Measurements from ENCODE around the gene ARID1A. TPM values are rescaled to one million over a fixed set of nuclear protein-coding genes. Genes with fewer than 3 reads are reported as not detected.

The ARID1A gene
- total and polyA plus RNA-seq, 2 of the 4 experiments (the other 2 are of a cell fraction) = 14.0 to 40.7 TPM

DNA sequence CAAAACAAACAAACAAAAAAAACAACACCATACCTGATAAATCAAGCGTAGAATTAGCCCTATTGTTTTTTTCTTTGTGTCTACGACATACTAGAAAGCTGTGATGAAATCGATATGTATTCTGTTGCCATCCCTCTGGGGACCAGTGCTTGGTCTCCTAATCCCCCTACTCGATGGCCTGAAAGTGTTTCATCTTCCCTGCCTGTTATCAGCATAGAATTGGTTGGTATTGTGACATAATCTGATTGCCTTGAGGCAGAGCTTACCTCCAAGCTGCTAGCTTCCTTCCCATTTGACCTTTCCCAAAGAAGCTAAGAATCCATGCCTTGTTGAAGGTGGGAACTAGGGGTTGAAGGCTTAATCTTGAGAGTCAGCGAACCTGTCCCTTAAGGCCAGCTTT is 51.2 kb downstream of the ARID1A start:
- no peak overlapping the region for H4K5ac ChIP-seq (ENCODE audit: low read depth, low read length)
- no peak overlapping the region for H3K4me2 ChIP-seq (ENCODE audit: low read depth, low read length)
- H2BK15ac ChIP-seq (ENCODE audit: low read depth, low read length) = no peak overlapping the region
- peaks cover 31% of the 10 kb centered on the region for H3K36me3 ChIP-seq (ENCODE audit: control insufficient read depth, insufficient read depth, low read length)
- H4K20me1 ChIP-seq (ENCODE audit: insufficient read depth, low read length) = peaks cover 32% of the 10 kb centered on the region
- H3K9me3 ChIP-seq (ENCODE audit: control insufficient read depth, insufficient read depth, low read length) = no peaks in the 10 kb centered on the region
- H4K91ac ChIP-seq (ENCODE audit: insufficient read depth, low read depth, low read length) = no peak overlapping the region; the same call in 1 of the 2 replicates
- 100% methylated on average over 1 of the region's 5 CpGs; no CpG with 5 or more reads in 1 of the 2 experiments for WGBS, 2 experiments (ENCODE audit: extremely low coverage in 2 of 2, insufficient read length in 1 of 2)
- TF ChIP-seq MAZ (IDR thresholded peaks at IDR 0.05; ENCODE audit: borderline replicate concordance, low read depth, low read length) (no peak), FOS (IDR thresholded peaks at IDR 0.05; ENCODE audit: low read depth, low read length) (no peak), CHD1 (IDR thresholded peaks at IDR 0.05; ENCODE audit: low read depth, low read length) (no peak), SMC3 (IDR thresholded peaks at IDR 0.05; ENCODE audit: low read depth, low read length) (no peak), MAFK (IDR thresholded peaks at IDR 0.05; ENCODE audit: low read depth, low read length) (no peak), CEBPB (IDR thresholded peaks at IDR 0.05; ENCODE audit: low read depth, low read length) (no peak), MXI1 (IDR thresholded peaks at IDR 0.05; ENCODE audit: borderline replicate concordance, low read depth, low read length) (no peak), RFX5 (IDR thresholded peaks at IDR 0.05; ENCODE audit: low read depth, low read length) (no peak), POLR2A (IDR thresholded peaks at IDR 0.05; ENCODE audit: low read depth, low read length) (no peak), RAD21 (IDR thresholded peaks at IDR 0.05; ENCODE audit: low read length) (no peak), NFE2L2 (IDR thresholded peaks at IDR 0.05; ENCODE audit: low read depth, low read length) (no peak), RCOR1 (IDR thresholded peaks at IDR 0.05; ENCODE audit: insufficient replicate concordance, low read length) (no peak), BHLHE40 (IDR thresholded peaks at IDR 0.05; ENCODE audit: low read depth, low read length) (no peak)
- TF ChIP-seq, protein P1, sequence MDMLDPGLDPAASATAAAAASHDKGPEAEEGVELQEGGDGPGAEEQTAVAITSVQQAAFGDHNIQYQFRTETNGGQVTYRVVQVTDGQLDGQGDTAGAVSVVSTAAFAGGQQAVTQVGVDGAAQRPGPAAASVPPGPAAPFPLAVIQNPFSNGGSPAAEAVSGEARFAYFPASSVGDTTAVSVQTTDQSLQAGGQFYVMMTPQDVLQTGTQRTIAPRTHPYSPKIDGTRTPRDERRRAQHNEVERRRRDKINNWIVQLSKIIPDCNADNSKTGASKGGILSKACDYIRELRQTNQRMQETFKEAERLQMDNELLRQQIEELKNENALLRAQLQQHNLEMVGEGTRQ (IDR thresholded peaks at IDR 0.05; ENCODE audit: low read depth, low read length) = no peak
- TF ChIP-seq, protein P2, sequence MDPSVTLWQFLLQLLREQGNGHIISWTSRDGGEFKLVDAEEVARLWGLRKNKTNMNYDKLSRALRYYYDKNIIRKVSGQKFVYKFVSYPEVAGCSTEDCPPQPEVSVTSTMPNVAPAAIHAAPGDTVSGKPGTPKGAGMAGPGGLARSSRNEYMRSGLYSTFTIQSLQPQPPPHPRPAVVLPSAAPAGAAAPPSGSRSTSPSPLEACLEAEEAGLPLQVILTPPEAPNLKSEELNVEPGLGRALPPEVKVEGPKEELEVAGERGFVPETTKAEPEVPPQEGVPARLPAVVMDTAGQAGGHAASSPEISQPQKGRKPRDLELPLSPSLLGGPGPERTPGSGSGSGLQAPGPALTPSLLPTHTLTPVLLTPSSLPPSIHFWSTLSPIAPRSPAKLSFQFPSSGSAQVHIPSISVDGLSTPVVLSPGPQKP (IDR thresholded peaks at IDR 0.05; ENCODE audit: borderline replicate concordance, low read depth, low read length) = no peak
- TF ChIP-seq, protein P3, sequence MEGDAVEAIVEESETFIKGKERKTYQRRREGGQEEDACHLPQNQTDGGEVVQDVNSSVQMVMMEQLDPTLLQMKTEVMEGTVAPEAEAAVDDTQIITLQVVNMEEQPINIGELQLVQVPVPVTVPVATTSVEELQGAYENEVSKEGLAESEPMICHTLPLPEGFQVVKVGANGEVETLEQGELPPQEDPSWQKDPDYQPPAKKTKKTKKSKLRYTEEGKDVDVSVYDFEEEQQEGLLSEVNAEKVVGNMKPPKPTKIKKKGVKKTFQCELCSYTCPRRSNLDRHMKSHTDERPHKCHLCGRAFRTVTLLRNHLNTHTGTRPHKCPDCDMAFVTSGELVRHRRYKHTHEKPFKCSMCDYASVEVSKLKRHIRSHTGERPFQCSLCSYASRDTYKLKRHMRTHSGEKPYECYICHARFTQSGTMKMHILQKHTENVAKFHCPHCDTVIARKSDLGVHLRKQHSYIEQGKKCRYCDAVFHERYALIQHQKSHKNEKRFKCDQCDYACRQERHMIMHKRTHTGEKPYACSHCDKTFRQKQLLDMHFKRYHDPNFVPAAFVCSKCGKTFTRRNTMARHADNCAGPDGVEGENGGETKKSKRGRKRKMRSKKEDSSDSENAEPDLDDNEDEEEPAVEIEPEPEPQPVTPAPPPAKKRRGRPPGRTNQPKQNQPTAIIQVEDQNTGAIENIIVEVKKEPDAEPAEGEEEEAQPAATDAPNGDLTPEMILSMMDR (conservative IDR thresholded peaks at IDR 0.05; ENCODE audit: low read depth, low read length) = no peak
- no peak overlapping the region; the same call in 1 of the 2 replicates for H3K23ac ChIP-seq (ENCODE audit: low read depth, low read length)
- in situ Hi-C loops (cut with MboI; ENCODE audit: low sequenced_read_pairs) = no loop called here
- no peak overlapping the region for H2AFZ ChIP-seq (replicated peaks; ENCODE audit: low read length, poor library complexity)
- no peak overlapping the region for H3K4me3 ChIP-seq (ENCODE audit: insufficient read depth, low read depth, low read length)
- H2BK20ac ChIP-seq (ENCODE audit: low read depth, low read length) = no peak overlapping the region
- intact Hi-C loops (cut with micrococcal nuclease) = no loop called here
- no peak overlapping the region for H3K56ac ChIP-seq (ENCODE audit: extremely low read depth, insufficient read depth, low read length)
- ChIA-PET CTCF (no interaction called here), POLR2A (ENCODE audit: unreplicated experiment) (no interaction called here)
- H2AK5ac ChIP-seq (ENCODE audit: low read depth, low read length) = no peak overlapping the region
- H3K27ac ChIP-seq (ENCODE audit: insufficient read depth, low read length) = no peak overlapping the region
- no TSS peak for BruUV-seq (replicated peaks)
- peaks cover 9% of the 10 kb centered on the region for H3K9me1 ChIP-seq (ENCODE audit: insufficient read depth, low read length)
- H2BK120ac ChIP-seq (ENCODE audit: low read depth, low read length) = no peak overlapping the region
- no peak for DNase-seq
- H3K4me1 ChIP-seq (ENCODE audit: control insufficient read depth, insufficient read depth, low read length) = peaks cover 12% of the 10 kb centered on the region
- H3K14ac ChIP-seq (replicated peaks; ENCODE audit: low read depth, low read length) = no peak overlapping the region
- H3K18ac ChIP-seq (ENCODE audit: low read depth, low read length) = no peak overlapping the region
- H2BK5ac ChIP-seq (ENCODE audit: low read depth, low read length, poor library complexity, severe bottlenecking) = peak overlapping the region; percentile 23
- no peak overlapping the region for H3K4ac ChIP-seq (ENCODE audit: low read depth, low read length)
- H4K8ac ChIP-seq (ENCODE audit: low read depth in 2 of 2, low read length in 2 of 2) = peak overlapping the region in 1 of 2 experiments; percentile 13; a peak in 1 of 4 replicates
- H2AK9ac ChIP-seq (replicated peaks; ENCODE audit: low read depth, low read length, poor library complexity) = no peak overlapping the region
- dilution Hi-C loops (cut with HindIII; ENCODE audit: low sequenced_read_pairs, unreplicated experiment) = no loop called here
- peaks cover 53 to 84% of the 10 kb centered on the region in 2 experiments for H3K79me1 ChIP-seq (ENCODE audit: low read depth in 1 of 2, low read length in 2 of 2)
- ATAC-seq (ENCODE audit: low read depth) = no peak
- no peak overlapping the region for H3K9ac ChIP-seq (ENCODE audit: low read depth, low read length)
- no peaks in the 10 kb centered on the region for H3K27me3 ChIP-seq (ENCODE audit: control insufficient read depth, insufficient read depth, low read length)
